Tibial nerve (tissue), 4 donors: ENCODE data around the gene NXPH1. TPM values are rescaled to one million over a fixed set of nuclear protein-coding genes. Genes with fewer than 3 reads are reported as not detected.

Experiments used
- DNase-seq, 2 donors: peaks; one replicate each; pipeline ENCODE4 v3.0.0-alpha.2; 2019; ENCODE audit warnings: low spot score in 2 of 2
- H3K27ac ChIP-seq, 4 donors: fragments of 200-600 bp; sonication (generic) in 3 of 4; one replicate each; pipeline ENCODE4 v1.5.1; 2017 to 2019; ENCODE audit warnings: mild to moderate bottlenecking in 1 of 4
- H3K27me3 ChIP-seq, 2 donors: fragments of 200-600 bp; sonication (generic) in 1 of 2; one replicate each; pipeline versions ENCODE4 v1.5.1 to v1.6.0; 2017 to 2019
- H3K36me3 ChIP-seq, 3 donors: fragments of 200-600 bp; sonication (generic); one replicate each; pipeline ENCODE4 v1.5.1; 2018 to 2019
- H3K4me1 ChIP-seq, 4 donors: fragments of 200-600 bp; sonication (generic) in 3 of 4; one replicate each; pipeline ENCODE4 v1.5.1; 2017 to 2019
- H3K4me3 ChIP-seq, 4 donors: fragments of 200-600 bp; sonication (generic) in 3 of 4; one replicate each; pipeline ENCODE4 v1.5.1; 2017 to 2019; ENCODE audit warnings: mild to moderate bottlenecking in 1 of 4, moderate library complexity in 1 of 4
- H3K9me3 ChIP-seq, 4 donors: fragments of 200-600 bp; sonication (generic) in 3 of 4; one replicate each; pipeline ENCODE4 v1.5.1; 2017 to 2019
- CTCF ChIP-seq, 5 experiments: fragments of 200-600 bp in 3 of 5; fragments of 450-650 bp in 2 of 5; sonication (generic) in 3 of 5; IDR thresholded peaks; one replicate each; pipeline ENCODE4 v1.5.1; 2016 to 2019; ENCODE audit warnings: antibody characterized with exemption in 5 of 5, mild to moderate bottlenecking in 3 of 5, moderate library complexity in 2 of 5
- EP300 ChIP-seq, 2 donors: sonication (generic); formaldehyde crosslinking; IDR thresholded peaks; one replicate each; pipeline ENCODE4 v1.6.1; 2017; ENCODE audit warnings: antibody characterized with exemption in 2 of 2, mild to moderate bottlenecking in 1 of 2
- POLR2A ChIP-seq, 2 donors: fragments of 450-650 bp; IDR thresholded peaks; one replicate each; pipeline ENCODE4 v1.6.1; 2017; ENCODE audit warnings: antibody characterized with exemption in 2 of 2, mild to moderate bottlenecking in 2 of 2, moderate library complexity in 2 of 2
- WGBS, 2 donors: methylation state at CpG; one replicate each; pipeline ENCODE4 v1.1.5; 2018; 5-methylcytosine and 5-hydroxymethylcytosine counted together
- total RNA-seq, 4 donors: library from RNA; depleted of rRNA; stranded (reverse); fragments of >200 nt; gene quantifications; one replicate each; pipeline ENCODE4 v1.1.0, GENCODE V29; 2016

Gene NXPH1
- total RNA-seq, 4 donors from 2014 or later = not detected

GRCh38 chr7:8408871-8409270 lies 24.5 kb upstream of the NXPH1 start:
- Histone ChIP-seq H3K27me3 (no peaks in the 10 kb centered on the region), H3K4me1 (no peaks in the 10 kb centered on the region), H3K27ac (no peak overlapping the region), H3K9me3 (no peaks in the 10 kb centered on the region), H3K36me3 (no peaks in the 10 kb centered on the region), H3K4me3 (no peak overlapping the region)
- WGBS, 2 donors = 80% methylated on average over 1 of the region's 1 CpG
- no peak for DNase-seq
- no peak for TF ChIP-seq EP300 (IDR thresholded peaks at IDR 0.05)
- no peak for TF ChIP-seq POLR2A (IDR thresholded peaks at IDR 0.05)
- no peak for TF ChIP-seq CTCF (IDR thresholded peaks at IDR 0.05)

- TF ChIP-seq EP300 (IDR thresholded peaks at IDR 0.05) (no peak), POLR2A (IDR thresholded peaks at IDR 0.05) (no peak), CTCF (IDR thresholded peaks at IDR 0.05) (no peak)
- H3K27ac ChIP-seq = no peak overlapping the region
- H3K27me3 ChIP-seq = no peaks in the 10 kb centered on the region
- 81 to 88% methylated on average over 1 of the region's 1 CpG for WGBS, 2 donors
- no peaks in the 10 kb centered on the region for H3K9me3 ChIP-seq
- H3K4me3 ChIP-seq = no peak overlapping the region
- H3K36me3 ChIP-seq = no peaks in the 10 kb centered on the region
- no peaks in the 10 kb centered on the region for H3K4me1 ChIP-seq
- DNase-seq = no peak
Measured at GRCh38 chr7:8411103-8411502, 22.3 kb upstream of the NXPH1 start.

- TF ChIP-seq CTCF (IDR thresholded peaks at IDR 0.05) = no peak
- no peak for TF ChIP-seq EP300 (IDR thresholded peaks at IDR 0.05)
- no peak for TF ChIP-seq POLR2A (IDR thresholded peaks at IDR 0.05)
- Histone ChIP-seq H3K4me1 (no peaks in the 10 kb centered on the region), H3K9me3 (no peaks in the 10 kb centered on the region), H3K36me3 (no peaks in the 10 kb centered on the region), H3K4me3 (no peak overlapping the region), H3K27me3 (no peaks in the 10 kb centered on the region), H3K27ac (no peak overlapping the region)
- WGBS, 2 donors = 82 to 85% methylated on average over 4 of the region's 4 CpGs
- DNase-seq = no peak
Measured at GRCh38 chr7:8413600-8413999, 19.8 kb upstream of the NXPH1 start.

GRCh38 chr7:8418629-8419245 lies 14.7 kb upstream of the NXPH1 start:
- H3K27me3 ChIP-seq = no peaks in the 10 kb centered on the region
- H3K9me3 ChIP-seq = no peaks in the 10 kb centered on the region
- H3K36me3 ChIP-seq = no peaks in the 10 kb centered on the region
- WGBS, 2 donors = 0% methylated on average over 1 of the region's 1 CpG
- no peak overlapping the region for H3K4me3 ChIP-seq
- no peak overlapping the region for H3K27ac ChIP-seq
- DNase-seq = peak in 1 of 2 donors; percentile 73
- TF ChIP-seq CTCF (IDR thresholded peaks at IDR 0.05) (peak; percentile 56 to 62 (median 59)), POLR2A (IDR thresholded peaks at IDR 0.05) (no peak), EP300 (IDR thresholded peaks at IDR 0.05) (no peak)
- no peaks in the 10 kb centered on the region for H3K4me1 ChIP-seq

GRCh38 chr7:8422177-8422576 lies 11.2 kb upstream of the NXPH1 start:
- DNase-seq = no peak
- Histone ChIP-seq H3K4me3 (no peak overlapping the region), H3K27me3 (peaks cover 0 to 5% of the 10 kb centered on the region in 2 donors), H3K36me3 (no peaks in the 10 kb centered on the region), H3K27ac (no peak overlapping the region), H3K4me1 (no peaks in the 10 kb centered on the region), H3K9me3 (no peaks in the 10 kb centered on the region)
- TF ChIP-seq EP300 (IDR thresholded peaks at IDR 0.05) (no peak), CTCF (IDR thresholded peaks at IDR 0.05) (no peak), POLR2A (IDR thresholded peaks at IDR 0.05) (no peak)
- 73 to 78% methylated on average over 1 of the region's 1 CpG for WGBS, 2 donors
